HG03432 (cell line): Measurements from ENCODE around the gene LSM10.

Source experiments
- ATAC-seq: cut with Tn5 transposase; IDR thresholded peaks from one replicate; pipeline ENCODE4 v1.9.1; 2021; ENCODE audit warnings: mild to moderate bottlenecking, moderate library complexity; ENCODE audit not compliant: unreplicated experiment

Gene LSM10

DNA sequence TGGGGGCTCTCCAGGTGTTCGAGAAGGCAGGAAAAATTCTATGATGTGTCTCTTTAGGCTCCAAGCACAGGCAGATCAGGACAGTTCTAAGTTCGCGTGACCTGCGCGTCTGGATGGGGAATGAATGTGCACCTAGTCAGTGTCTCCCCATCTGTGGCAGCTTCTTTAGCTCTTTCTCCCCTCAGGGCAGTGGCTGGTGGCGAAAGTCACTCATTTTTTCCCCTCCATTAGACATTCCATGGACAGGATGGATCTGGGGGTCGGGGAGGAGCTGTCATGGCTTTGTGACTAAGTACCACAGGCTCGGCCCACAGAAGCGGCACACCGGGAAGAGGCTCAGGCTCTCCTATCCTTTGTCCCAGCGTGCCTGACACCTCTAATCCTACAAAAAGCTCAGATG lies 43.2 kb downstream of the LSM10 start:
- ATAC-seq, result no peak

DNA sequence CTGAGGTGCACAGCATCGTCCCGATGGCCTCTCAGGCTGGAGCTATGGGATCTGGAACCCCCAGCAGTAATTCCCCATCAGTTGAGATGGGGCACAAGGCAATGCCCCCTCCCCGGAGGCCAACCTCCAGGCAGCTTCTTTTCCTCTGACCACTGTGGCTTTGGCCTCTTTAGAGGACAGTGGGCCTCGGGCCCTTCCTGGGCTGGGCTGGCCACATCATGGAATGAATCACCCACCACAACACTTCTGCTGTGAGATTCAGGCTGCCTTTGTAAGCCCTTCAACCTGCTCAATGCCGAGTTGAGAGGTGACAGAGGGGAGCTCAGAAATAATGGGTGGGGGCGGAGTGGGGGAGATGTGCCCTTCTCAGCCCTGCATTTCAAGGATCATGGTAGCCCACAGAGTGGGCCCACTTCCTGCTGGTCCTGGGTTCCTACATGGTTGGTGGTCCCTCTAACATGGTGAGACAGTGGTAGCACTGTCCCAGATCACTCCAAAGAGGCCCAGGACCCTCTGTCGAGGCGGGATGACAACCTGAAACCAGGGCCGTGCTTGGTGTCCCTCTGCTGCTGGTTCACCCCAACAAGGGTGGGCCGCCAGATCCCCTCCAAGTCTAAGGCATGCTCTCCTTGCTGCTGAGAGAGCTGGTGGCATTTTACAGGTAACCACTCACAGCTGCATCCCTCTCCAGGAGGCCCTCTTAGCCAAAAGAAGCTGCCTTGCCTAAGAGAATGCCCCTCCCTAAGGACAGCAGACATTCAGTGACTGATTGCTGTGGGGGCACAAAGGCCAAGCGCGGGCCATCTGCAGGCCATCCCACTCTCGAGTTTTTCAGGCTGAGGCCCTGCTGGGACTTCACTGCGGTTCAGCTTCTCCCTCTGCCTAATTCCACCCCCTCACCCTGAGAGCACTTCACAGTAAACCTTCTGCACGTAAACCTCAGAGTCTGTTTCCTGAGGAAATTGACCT lies 44.5 kb downstream of the LSM10 start:
- no peak for ATAC-seq

DNA sequence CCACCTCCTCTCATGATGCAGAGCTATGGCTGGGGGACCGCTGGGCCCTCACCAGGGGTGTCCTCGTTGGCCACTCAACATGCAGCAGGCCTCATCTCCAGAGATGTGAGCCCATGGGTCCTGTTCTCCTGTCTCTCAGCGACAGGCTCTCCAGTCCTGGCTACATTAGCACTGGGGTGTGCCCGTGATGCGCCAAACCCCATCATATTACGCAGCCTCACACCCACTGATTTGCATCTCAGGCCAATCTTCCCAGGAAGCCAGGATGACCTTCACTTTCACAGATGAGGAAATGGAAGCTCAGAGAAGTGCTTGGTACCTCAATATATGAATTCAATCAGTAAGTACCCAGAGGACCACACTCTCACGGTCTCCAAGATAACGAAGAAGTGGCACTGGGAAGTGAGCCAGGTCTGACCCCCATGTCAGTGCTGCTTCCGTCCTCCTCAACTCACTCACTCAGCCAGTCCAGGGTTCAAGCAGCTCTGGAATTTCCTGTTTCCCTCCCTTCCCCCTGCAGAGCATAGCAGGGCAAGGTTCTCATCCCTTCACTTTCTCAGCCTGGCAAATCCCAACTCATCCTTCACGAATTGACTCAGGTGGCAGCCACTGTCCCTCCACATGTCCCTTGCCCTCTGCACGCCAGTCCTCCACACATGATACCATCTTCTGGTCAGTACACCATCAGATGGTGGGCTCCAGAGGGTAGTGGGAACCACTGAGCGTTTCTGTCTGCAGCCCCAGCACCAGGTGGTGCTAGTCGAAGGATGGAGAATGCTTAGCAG lies 45.4 kb downstream of the LSM10 start:
- ATAC-seq, result no peak

DNA sequence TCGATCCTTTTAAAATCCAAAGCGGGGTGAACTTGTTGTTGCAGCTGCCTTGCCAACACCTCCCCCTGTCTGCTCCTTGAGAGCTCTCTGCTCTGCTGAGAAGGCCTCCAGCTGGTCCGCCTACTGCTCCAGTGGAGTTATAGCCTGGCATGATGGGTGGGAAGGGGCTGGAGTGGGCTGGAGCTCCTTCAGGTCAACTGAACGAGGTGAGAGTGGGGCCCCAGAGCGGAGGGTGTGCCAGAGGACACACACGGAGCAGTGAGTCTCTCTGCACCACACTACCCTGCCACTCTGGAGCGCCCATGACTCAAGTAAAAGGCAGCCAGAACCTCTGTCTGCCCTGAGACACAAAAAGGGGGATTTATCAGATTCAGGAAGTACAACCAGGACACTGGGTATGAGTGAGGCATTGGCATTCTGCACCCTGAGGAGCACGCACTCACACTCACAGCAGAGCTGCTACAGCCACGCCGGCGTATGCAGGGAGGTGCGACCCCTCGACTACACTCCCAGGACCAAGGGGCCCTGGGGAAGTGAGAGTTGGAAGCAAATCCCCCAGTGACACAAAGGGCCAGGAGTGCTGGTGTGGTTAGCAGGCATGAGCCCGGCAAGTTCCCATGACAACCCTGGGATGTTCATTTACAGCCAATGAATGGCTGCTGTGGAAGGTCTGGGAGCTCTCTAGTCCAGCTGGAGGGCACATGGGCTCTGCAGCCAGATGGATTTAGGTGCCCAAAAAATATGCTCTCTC lies 46.3 kb downstream of the LSM10 start:
- ATAC-seq, result no peak

DNA sequence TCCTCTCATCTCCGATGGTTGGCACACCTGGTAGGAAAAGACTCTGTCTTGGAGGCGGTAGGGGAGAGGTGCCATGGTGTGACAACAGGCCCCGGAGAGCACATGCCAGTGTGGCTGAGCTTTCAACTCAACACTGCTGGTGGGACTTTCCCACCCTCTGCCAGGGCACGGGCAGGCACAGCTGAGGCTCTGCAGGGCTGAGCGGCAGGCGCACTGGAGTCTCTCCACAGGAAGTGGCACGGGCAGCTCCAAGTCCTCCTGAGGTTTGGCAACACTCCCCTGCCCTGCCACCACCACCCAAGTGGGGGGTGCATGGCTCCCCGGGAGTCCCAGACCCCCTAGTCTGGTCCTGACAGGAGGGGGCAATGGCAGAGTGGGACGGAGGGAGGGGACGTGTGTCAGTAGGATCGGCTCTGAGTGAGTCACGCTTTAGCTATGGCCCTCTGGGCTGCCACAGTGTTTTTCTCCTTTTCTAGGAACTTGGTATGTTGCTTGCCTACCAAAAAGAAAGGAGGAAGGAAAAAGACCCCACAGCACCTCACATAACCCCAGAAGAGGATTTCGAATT lies 47.0 kb downstream of the LSM10 start:
- no peak for ATAC-seq

DNA sequence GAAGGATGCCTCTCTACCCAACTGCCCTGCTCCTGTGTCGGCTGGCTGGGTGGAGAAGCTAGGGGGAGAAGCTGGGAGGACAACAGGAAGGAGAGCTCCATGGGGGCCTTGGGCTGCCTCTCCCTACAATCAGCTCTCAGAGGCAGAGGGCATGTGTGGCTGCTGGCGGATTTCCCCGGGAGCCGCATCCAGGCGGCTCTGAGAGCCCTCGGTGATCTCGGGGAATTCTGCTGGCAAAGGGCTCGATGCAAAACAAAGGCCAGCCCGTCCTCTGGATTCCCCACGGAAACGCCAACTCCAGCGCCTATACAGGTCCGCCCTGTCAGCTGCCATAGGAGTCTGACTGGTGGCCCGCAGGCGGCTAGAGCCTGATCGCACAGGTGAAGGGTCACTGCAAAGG lies 47.9 kb downstream of the LSM10 start:
- ATAC-seq, result no peak

DNA sequence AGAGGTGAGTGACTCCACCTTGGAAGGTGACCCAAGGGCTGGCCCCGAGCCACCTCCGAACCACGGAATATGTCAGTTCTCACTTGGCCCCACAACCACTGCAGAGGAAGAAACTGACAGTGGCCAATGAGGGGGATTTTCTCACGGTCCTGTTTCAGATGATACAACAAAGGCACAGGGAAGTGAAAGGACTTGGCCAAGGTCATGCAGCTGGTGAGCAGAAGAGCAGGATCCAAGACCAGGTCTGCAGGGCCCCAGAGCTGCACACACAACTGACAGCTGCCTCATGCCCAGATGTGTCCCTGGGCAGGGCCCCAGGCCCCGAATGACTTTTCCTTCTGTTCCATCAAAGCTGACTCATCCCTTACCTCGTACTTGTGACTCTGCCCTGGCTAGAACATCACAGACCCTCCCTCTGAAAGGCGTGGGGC lies 48.5 kb downstream of the LSM10 start:
- peak; percentile 72 for ATAC-seq

DNA sequence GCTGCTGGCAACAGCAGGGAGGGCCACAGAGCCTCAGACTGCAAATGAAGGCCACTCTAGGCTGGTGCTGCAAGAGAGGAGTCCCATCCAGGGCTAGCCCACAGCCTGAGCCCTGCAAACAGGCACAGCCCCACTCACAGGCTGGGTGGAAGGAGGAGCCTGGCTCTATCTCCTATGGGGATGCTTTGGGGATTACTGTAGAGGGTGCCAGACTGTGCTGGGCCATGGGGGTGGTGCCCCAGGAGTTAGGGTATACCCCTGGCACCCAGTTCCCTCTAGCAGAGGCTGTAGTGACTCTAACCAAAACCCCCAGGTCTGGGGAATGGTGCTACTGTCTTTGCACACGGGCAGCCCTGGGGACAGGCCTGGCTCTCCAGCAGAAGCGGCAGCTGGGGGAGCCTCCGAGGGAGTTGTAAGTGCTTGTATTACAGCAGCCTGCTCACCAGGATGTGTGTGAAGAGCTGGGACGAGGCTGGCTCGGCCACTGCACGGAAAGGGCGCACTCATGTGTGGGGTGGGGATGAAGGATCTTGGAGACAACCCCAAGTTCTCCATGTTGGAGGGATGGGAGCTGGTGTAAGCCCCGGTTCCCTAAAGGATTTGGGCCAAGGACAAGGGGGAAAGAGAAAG lies 50.9 kb downstream of the LSM10 start:
- no peak for ATAC-seq

DNA sequence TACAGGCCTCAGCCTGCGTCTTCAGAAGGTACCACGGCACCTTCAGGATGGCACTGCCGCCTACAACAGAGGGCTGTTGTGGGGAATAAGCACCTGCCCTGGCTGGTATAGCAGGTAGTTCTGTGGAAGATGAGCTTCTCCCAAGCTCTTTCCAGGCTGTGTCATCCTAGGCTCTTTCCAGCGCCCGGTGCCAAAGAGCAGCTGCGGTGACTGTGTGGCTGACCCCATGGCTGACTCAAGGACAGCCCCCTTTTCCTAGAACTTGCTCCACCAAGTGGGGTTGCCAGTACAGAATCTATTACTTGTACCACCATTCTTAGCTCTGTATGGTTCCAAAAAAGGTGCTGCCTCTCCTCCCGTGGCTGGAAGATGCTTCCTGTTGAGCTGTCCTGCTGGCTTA lies 52.4 kb downstream of the LSM10 start:
- ATAC-seq, result no peak

DNA sequence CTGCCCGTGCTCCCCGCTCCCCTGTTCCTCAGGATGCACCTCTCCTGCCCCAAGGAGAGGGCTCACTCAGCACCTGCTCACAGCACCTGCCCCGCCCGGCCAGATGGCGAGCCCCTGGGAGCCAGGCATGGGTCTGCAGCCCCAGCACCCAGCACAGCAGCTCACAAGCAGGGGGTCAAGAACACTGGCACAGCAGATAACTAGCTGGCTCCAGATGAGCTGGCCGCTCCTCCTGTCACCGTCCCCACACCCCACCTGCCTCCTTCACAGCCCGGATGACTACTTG lies 53.4 kb downstream of the LSM10 start:
- no peak for ATAC-seq

DNA sequence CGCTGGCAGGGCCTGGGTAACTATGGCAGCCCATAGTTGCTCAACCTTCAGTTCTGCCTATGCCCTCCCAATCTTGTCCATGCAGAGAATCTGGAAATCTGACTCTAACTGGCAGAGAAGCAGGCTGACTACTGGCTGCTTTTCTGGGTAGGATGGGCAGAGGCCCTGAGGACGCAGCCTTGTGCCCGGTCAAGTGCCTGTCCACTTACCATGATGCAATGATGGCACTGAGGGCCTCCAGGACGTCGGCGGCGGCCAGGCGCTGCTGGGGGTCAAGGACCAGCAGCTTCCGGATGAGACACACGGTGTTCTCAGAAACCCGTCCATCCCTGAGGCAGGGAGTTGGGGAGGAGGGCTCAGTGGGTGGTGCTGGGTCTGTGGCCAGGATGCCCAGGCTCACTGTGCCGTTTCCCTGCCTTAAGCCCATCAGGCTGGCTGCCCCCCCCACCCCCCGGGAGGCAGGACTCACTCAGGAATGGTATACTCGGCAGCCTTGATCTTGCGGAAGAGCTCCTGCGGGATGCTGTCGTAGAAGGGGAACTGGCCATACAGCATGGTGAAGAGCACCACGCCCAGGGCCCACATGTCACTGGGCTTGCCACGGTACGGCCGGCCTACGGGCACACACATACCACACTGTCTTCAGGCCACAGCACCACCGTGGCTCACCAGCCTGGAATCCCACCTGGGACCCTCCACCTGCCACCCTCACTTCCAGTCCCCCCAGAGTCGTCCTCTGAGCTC lies 53.9 kb downstream of the LSM10 start:
- ATAC-seq, result no peak
